K562 (cell line): Measurements from ENCODE around the gene NPEPPS. TPM values are rescaled to one million over a fixed set of nuclear protein-coding genes. Genes with fewer than 3 reads are reported as not detected.

ENCODE experiments used
- CREB3L1 ChIP-seq: fragments of 450-650 bp; IDR thresholded peaks from 2 replicates; pipeline ENCODE4 v1.6.1; 2014; ENCODE audit warnings: low read depth, mild to moderate bottlenecking, moderate library complexity, borderline replicate concordance
- FOXJ3 ChIP-seq: sonication (generic); formaldehyde crosslinking; IDR thresholded peaks from 2 replicates; pipeline ENCODE4 v1.4.0; 2020; ENCODE audit warnings: mild to moderate bottlenecking, missing genetic modification reagents
- NCOR1 ChIP-seq: fragments of 450-650 bp; IDR thresholded peaks from 2 replicates; pipeline ENCODE4 v1.6.1; 2016; ENCODE audit warnings: mild to moderate bottlenecking, moderate library complexity
- NFE2L1 ChIP-seq: fragments of 450-650 bp; IDR thresholded peaks from 2 replicates; pipeline ENCODE4 v1.6.1; 2016; ENCODE audit warnings: missing genetic modification characterization, low read depth, mild to moderate bottlenecking, missing compliant biosample characterization, moderate library complexity, borderline replicate concordance
- SREBF2 ChIP-seq: sonication (generic); formaldehyde crosslinking; IDR thresholded peaks from 2 replicates; pipeline ENCODE4 v1.4.0; 2020; ENCODE audit warnings: mild to moderate bottlenecking, missing genetic modification reagents
- SRSF9 ChIP-seq: fragments of 200-400 bp; formaldehyde crosslinking; IDR thresholded peaks from 2 replicates; pipeline ENCODE4 v1.6.1; 2017; ENCODE audit warnings: low read depth, low read length, borderline replicate concordance
- ZBTB7A ChIP-seq: IDR thresholded peaks from 2 replicates; pipeline ENCODE4 v1.6.1; 2011; ENCODE audit warnings: low read depth, mild to moderate bottlenecking, low read length, moderate library complexity, borderline replicate concordance; ENCODE audit not compliant: control insufficient read depth
- ZHX1 ChIP-seq: fragments of 150-350 bp; conservative IDR thresholded peaks from 2 replicates; pipeline ENCODE4 v1.6.1; 2014; ENCODE audit warnings: low read length
- ZNF133 ChIP-seq: fragments of 250-450 bp; sonication (Bioruptor Pico); IDR thresholded peaks from 2 replicates; pipeline ENCODE4 v1.4.0; 2020; ENCODE audit warnings: mild to moderate bottlenecking
- ZNF41 ChIP-seq: fragments of 250-450 bp; sonication (Bioruptor Pico); conservative IDR thresholded peaks from 2 replicates; pipeline ENCODE4 v1.4.0; 2020; ENCODE audit warnings: mild to moderate bottlenecking
- ZNF551 ChIP-seq: fragments of 250-450 bp; sonication (Bioruptor Pico); IDR thresholded peaks from 2 replicates; pipeline ENCODE4 v1.5.0; 2021; ENCODE audit warnings: mild to moderate bottlenecking, moderate library complexity
- polyA plus RNA-seq, 8 experiments: library from polyadenylated mRNA; depleted of rRNA in 4 of 8; stranded (reverse) in 5 of 8; unstranded in 3 of 8; fragments of >200 nt; fragmentation: Nextera tagmentation in 2 of 8; fragmentation: Illumina TruSeq in 1 of 8; extraction: Ambion mirVana in 2 of 8; extraction: Trizol in 1 of 8; gene quantifications; 2 replicates each; pipeline versions ENCODE4 v1.2.1 to v1.2.3, GENCODE V29; 2011 to 2014; ENCODE audit warnings: inconsistent platforms in 1 of 8, missing spikeins in 1 of 8
- total RNA-seq, 7 experiments: library from RNA; depleted of rRNA in 6 of 7; stranded (reverse); fragments of >200 nt in 6 of 7; fragmentation: Illumina TruSeq in 2 of 7; extraction: Trizol in 2 of 7; gene quantifications; 2 replicates each; pipeline versions ENCODE4 v1.2.1 to v1.2.3, GENCODE V29; 2011 to 2021; ENCODE audit warnings: low replicate concordance in 1 of 7
- TF ChIP-seq, protein P1 (sequence below), 2 experiments: fragments of 450-650 bp; IDR thresholded peaks; 2 replicates each; pipeline ENCODE4 v1.6.1; 2016; ENCODE audit warnings: mild to moderate bottlenecking in 2 of 2, borderline replicate concordance in 1 of 2, low read depth in 1 of 2, moderate library complexity in 1 of 2
- TF ChIP-seq, protein P2 (sequence below), 3 experiments: IDR thresholded peaks in 2 of 3; conservative IDR thresholded peaks in 1 of 3; 2 replicates each; pipeline ENCODE4 v1.5.1; 2011 to 2012; ENCODE audit warnings: low read length in 3 of 3, mild to moderate bottlenecking in 3 of 3, control low read depth in 2 of 3, improper control_type of control experiment in 1 of 3, inconsistent platforms in 1 of 3, low read depth in 1 of 3, mixed read lengths in 1 of 3, moderate library complexity in 1 of 3; ENCODE audit not compliant: insufficient read depth in 2 of 3

The NPEPPS gene
- total and polyA plus RNA-seq, 9 of the 15 experiments (the other 6 are each of a cell fraction or from before 2014, with no cell fraction given) = 21.4 to 108 (median 46.0) TPM

GRCh38 chr17:47649972-47650524 is 119.1 kb downstream of the NPEPPS start (continued):
- TF ChIP-seq, protein P1, sequence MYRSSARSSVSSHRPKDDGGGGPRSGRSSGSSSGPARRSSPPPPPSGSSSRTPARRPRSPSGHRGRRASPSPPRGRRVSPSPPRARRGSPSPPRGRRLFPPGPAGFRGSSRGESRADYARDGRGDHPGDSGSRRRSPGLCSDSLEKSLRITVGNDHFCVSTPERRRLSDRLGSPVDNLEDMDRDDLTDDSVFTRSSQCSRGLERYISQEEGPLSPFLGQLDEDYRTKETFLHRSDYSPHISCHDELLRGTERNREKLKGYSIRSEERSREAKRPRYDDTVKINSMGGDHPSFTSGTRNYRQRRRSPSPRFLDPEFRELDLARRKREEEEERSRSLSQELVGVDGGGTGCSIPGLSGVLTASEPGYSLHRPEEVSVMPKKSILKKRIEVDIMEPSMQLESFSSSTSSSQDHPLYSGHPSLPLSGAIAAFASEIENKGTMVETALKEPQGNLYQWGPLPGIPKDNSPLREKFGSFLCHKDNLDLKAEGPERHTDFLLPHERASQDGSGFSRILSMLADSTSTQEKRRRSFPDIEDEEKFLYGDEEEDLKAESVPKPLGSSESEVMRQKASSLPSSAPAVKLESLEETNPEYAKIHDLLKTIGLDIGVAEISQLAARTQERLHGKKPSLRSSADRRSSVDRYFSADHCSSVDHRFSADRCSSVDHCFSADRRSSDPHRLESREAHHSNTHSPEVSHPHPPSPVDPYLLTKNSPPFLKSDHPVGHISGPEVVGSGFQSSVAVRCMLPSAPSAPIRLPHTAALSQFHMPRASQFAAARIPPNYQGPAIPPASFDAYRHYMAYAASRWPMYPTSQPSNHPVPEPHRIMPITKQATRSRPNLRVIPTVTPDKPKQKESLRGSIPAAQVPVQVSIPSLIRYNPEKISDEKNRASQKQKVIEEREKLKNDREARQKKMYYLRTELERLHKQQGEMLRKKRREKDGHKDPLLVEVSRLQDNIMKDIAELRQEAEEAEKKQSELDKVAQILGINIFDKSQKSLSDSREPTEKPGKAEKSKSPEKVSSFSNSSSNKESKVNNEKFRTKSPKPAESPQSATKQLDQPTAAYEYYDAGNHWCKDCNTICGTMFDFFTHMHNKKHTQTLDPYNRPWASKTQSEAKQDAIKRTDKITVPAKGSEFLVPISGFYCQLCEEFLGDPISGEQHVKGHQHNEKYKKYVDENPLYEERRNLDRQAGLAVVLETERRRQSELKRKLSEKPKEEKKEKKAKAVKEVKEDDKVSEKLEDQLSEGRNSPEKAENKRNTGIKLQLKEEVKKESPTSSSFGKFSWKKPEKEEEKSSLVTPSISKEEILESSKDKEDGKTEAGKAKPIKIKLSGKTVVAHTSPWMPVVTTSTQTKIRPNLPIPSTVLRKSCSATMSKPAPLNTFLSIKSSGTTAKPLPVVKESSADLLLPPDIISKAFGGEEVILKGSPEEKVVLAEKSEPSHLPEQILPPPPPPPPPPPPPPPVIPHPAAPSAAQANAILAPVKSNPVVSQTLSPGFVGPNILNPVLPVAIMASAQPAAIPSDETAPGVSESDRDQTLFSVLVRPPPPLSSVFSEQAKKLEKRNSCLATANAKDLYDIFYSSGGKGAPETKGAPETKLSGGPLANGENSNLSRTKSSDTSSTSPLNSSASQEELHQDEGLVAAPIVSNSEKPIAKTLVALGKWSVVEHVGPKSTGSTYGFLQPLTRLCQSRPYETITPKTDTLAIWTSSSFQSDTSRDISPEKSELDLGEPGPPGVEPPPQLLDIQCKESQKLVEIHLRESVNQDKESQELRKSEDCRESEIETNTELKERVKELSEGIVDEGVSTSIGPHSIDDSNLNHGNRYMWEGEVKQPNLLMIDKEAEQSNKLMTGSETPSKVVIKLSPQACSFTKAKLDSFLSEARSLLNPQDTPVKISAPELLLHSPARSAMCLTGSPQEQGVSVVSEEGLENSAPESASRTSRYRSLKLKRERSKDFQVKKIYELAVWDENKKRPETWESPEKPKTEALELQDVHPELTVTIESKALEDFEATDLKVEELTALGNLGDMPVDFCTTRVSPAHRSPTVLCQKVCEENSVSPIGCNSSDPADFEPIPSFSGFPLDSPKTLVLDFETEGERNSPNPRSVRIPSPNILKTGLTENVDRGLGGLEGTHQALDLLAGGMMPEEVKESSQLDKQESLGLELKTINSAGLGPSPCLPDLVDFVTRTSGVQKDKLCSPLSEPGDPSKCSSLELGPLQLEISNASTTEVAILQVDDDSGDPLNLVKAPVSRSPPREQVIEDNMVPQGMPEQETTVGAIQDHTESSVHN (IDR thresholded peaks at IDR 0.05; ENCODE audit: borderline replicate concordance in 1 of 2, low read depth in 1 of 2) = no peak
- peak; percentile 12; the same call in 1 of the 2 replicates for TF ChIP-seq NCOR1
- TF ChIP-seq SRSF9 = no peak
- TF ChIP-seq ZNF133 = no peak
- no peak for TF ChIP-seq NFE2L1 (tag)
- TF ChIP-seq ZHX1 = no peak
- TF ChIP-seq CREB3L1 = no peak
- TF ChIP-seq FOXJ3 = no peak
- no peak for TF ChIP-seq SREBF2 (CRISPR knock-in tag)
- no peak for TF ChIP-seq ZNF551 (CRISPR knock-in tag)
- TF ChIP-seq ZNF41 (CRISPR knock-in tag) = no peak
- peak; percentile 93 for TF ChIP-seq ZBTB7A
- TF ChIP-seq, protein P2, sequence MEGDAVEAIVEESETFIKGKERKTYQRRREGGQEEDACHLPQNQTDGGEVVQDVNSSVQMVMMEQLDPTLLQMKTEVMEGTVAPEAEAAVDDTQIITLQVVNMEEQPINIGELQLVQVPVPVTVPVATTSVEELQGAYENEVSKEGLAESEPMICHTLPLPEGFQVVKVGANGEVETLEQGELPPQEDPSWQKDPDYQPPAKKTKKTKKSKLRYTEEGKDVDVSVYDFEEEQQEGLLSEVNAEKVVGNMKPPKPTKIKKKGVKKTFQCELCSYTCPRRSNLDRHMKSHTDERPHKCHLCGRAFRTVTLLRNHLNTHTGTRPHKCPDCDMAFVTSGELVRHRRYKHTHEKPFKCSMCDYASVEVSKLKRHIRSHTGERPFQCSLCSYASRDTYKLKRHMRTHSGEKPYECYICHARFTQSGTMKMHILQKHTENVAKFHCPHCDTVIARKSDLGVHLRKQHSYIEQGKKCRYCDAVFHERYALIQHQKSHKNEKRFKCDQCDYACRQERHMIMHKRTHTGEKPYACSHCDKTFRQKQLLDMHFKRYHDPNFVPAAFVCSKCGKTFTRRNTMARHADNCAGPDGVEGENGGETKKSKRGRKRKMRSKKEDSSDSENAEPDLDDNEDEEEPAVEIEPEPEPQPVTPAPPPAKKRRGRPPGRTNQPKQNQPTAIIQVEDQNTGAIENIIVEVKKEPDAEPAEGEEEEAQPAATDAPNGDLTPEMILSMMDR (IDR thresholded peaks at IDR 0.05 in 2 of 3, conservative IDR thresholded peaks at IDR 0.05 in 1 of 3; ENCODE audit: insufficient read depth in 2 of 3, low read depth in 1 of 3, low read length in 3 of 3) = no peak
